Measurements from ENCODE around the gene RYR3.

RYR3 gene

DNA sequence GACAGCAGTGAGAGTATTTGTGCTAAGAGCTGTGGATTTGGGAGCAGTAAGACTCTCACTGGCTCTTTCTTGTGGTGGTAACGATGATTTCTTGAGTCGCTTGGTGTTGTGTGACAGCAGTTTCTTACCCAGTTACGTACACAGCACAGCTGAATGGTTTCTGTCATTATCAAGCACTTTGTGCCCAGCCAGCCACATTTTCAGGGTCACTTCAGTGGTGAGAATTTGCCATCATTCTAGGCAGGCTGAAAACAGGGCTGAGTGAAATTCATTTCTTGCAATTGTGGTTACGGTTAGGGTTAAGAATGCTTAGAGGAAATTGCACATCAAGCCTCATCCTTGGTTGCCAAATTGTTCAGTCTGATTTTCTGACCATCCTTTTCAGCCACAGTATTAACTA, 130.1 kb downstream of the RYR3 start:
- Histone ChIP-seq H3K9me3 (ENCODE audit: control extremely low read depth in 1 of 5, control insufficient read depth in 4 of 5, insufficient read depth in 2 of 5, low read depth in 1 of 5, low read length in 4 of 5) (no peaks in the 10 kb centered on the region), H3K27ac (ENCODE audit: insufficient read depth in 1 of 2, low read depth in 1 of 2, low read length in 2 of 2, poor library complexity in 1 of 2, severe bottlenecking in 2 of 2) (no peak overlapping the region), H3K4me1 (ENCODE audit: control extremely low read depth in 1 of 4, control insufficient read depth in 4 of 4, insufficient read depth in 4 of 4, low read length in 3 of 4) (peaks cover 3 to 45% (median 19%) of the 10 kb centered on the region in 4 experiments), H3K36me3 (ENCODE audit: control insufficient read depth in 4 of 4, insufficient read depth in 4 of 4, low read length in 3 of 4) (no peaks in the 10 kb centered on the region), H3K27me3 (replicated peaks in 2 of 5; ENCODE audit: control insufficient read depth in 4 of 5, insufficient read depth in 5 of 5, low read length in 4 of 5) (peaks cover 0 to 2% (median 0%) of the 10 kb centered on the region in 5 experiments), H3K4me3 (ENCODE audit: control insufficient read depth in 1 of 7, extremely low read depth in 1 of 7, insufficient read depth in 4 of 7, low read depth in 2 of 7, low read length in 6 of 7) (peak overlapping the region in 1 of 7 experiments; percentile 14)
- ChIA-PET POLR2A (no interaction called here), CTCF (interaction anchor here (1.4 to 1.8 kb wide), 2 partner anchors 27 to 67 kb away, joined by 4 to 5 read pairs; no protein-coding TSS in a partner anchor)
- DNase-seq: peak; percentile 21 to 82 (median 75)
- 32% methylated on average over 3 of the region's 4 CpGs for WGBS (ENCODE audit: insufficient coverage)

DNA sequence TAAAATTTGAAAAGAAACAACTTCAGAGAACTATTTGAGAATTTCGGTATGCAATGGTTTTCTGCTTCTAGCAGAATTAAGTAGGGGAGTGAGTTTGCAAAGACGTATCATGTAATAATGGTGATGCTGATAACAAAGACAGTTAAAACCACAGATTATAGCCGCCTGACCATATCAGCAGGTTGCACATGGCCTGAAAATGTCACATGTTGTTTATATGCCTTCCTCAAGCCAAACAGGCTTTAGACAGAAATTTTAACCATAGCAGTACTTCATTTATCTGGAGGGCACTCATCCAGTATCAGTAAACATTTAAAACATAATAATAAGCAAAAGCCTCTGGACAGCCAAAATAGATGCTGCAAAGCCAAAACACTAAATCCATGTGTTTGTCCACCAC, 131.7 kb downstream of the RYR3 start:
- CTCF ChIA-PET: interaction anchor here (0.7 to 1.8 kb wide), 2 partner anchors 68 to 129 kb away, joined by 3 to 5 read pairs; no protein-coding TSS in a partner anchor
- 0% methylated on average over 3 of the region's 3 CpGs for WGBS (ENCODE audit: insufficient coverage)

DNA sequence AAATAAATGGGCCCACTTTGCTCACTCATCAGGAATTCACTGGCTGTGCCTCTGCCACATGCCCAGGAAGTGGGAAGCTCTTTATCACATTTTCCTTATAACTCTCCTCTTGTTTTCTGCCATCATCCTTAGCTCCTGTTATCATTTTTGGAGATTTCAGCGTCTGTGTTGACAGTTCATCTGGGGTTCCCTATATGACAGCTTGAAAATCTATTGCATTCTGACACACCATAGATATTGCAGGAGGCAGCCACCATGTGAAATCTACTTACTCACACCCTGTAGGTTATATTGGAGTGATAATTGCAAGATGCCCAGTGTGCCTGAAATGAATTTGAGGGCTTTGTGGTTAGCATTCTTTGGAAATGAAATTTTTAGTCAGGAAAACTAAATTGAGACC, 132.9 kb downstream of the RYR3 start:
- H3K9me3 ChIP-seq (ENCODE audit: control extremely low read depth in 1 of 5, control insufficient read depth in 4 of 5, insufficient read depth in 2 of 5, low read depth in 1 of 5, low read length in 4 of 5): no peaks in the 10 kb centered on the region
- peak in 2 of 3 donors; percentile 40 to 65 for DNase-seq
- H3K4me1 ChIP-seq (ENCODE audit: control extremely low read depth in 1 of 4, control insufficient read depth in 4 of 4, insufficient read depth in 4 of 4, low read length in 3 of 4): peaks cover 3 to 49% (median 20%) of the 10 kb centered on the region in 4 experiments
- peak overlapping the region in 1 of 2 experiments; percentile 37 for H3K27ac ChIP-seq (ENCODE audit: insufficient read depth in 1 of 2, low read depth in 1 of 2, low read length in 2 of 2, poor library complexity in 1 of 2, severe bottlenecking in 2 of 2)
- H3K4me3 ChIP-seq (ENCODE audit: control insufficient read depth in 1 of 7, extremely low read depth in 1 of 7, insufficient read depth in 4 of 7, low read depth in 2 of 7, low read length in 6 of 7): no peak overlapping the region
- WGBS (ENCODE audit: insufficient coverage): 0% methylated on average over 1 of the region's 1 CpG
- ChIA-PET CTCF (interaction anchor here (1.3 to 2.1 kb wide), 3 partner anchors 15 to 134 kb away, joined by 3 to 6 read pairs (median 5); no protein-coding TSS in a partner anchor), POLR2A (no interaction called here)
- no peaks in the 10 kb centered on the region for H3K36me3 ChIP-seq (ENCODE audit: control insufficient read depth in 4 of 4, insufficient read depth in 4 of 4, low read length in 3 of 4)
- H3K27me3 ChIP-seq (replicated peaks in 2 of 5; ENCODE audit: control insufficient read depth in 4 of 5, insufficient read depth in 5 of 5, low read length in 4 of 5): no peaks in the 10 kb centered on the region

More for the DNA sequence above, 131.7 kb downstream of the RYR3 start:
- H3K27ac ChIP-seq (ENCODE audit: insufficient read depth in 1 of 2, low read depth in 1 of 2, low read length in 2 of 2, poor library complexity in 1 of 2, severe bottlenecking in 2 of 2): peak overlapping the region in 1 of 2 experiments; percentile 47
- no peaks in the 10 kb centered on the region for H3K36me3 ChIP-seq (ENCODE audit: control insufficient read depth in 4 of 4, insufficient read depth in 4 of 4, low read length in 3 of 4)
- no peak overlapping the region for H3K4me3 ChIP-seq (ENCODE audit: control insufficient read depth in 1 of 7, extremely low read depth in 1 of 7, insufficient read depth in 4 of 7, low read depth in 2 of 7, low read length in 6 of 7)
- peaks cover 0 to 2% (median 0%) of the 10 kb centered on the region in 5 experiments for H3K27me3 ChIP-seq (replicated peaks in 2 of 5; ENCODE audit: control insufficient read depth in 4 of 5, insufficient read depth in 5 of 5, low read length in 4 of 5)
- H3K4me1 ChIP-seq (ENCODE audit: control extremely low read depth in 1 of 4, control insufficient read depth in 4 of 4, insufficient read depth in 4 of 4, low read length in 3 of 4): peaks cover 3 to 46% (median 20%) of the 10 kb centered on the region in 4 experiments
- DNase-seq: peak; percentile 88 to 96 (median 92)
- H3K9me3 ChIP-seq (ENCODE audit: control extremely low read depth in 1 of 5, control insufficient read depth in 4 of 5, insufficient read depth in 2 of 5, low read depth in 1 of 5, low read length in 4 of 5): no peaks in the 10 kb centered on the region
- POLR2A ChIA-PET: interaction anchor here (0.5 to 0.6 kb wide), 2 partner anchors 569 to 678 kb away, joined by 3 read pairs; no protein-coding TSS in a partner anchor

DNA sequence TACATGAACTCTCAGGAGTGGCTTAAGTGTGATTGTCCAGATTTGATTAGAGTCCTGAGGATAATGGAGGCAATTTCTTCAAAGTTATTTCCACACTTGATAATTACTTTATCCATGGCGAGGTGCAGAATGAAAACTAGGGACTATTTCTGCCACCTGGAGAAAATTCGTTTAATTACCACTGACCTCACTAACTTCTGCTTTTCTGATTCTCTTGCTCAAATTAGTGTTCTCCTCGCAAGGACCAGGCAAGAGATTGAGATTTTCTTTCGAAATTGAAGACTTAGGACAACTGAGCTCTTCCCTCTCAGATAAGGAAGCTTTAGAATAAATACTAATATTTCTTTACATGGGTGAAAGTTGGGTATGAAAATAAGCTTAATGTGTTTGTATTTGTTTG, 135.2 kb downstream of the RYR3 start:
- POLR2A ChIA-PET: no interaction called here
- CTCF ChIA-PET: interaction anchor here (0.8 to 1.3 kb wide), 2 partner anchors 23 to 136 kb away, joined by 3 to 4 read pairs; partner anchors contain the start of gene RYR3

DNA sequence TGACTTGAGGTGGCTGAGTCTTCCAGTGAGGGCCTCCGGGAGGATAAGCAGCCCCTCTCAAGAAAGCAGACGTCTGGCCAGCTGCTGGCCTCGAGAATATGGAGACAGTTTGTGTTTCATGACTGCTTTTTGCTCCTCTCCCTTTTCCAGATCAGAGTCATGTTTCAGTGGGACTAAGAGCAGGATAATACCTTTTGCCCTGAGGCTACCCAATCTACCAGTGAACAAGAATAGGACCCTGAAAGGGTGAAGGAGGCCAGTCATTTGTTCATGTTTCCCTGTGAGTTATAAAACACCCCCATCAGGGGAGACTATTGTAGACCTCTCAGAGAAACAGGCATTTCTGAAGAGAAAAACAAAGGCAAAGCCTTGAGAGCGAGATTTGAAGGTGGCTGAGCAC, 137.4 kb downstream of the RYR3 start:
- CTCF ChIA-PET: no interaction called here
- Histone ChIP-seq H3K36me3 (ENCODE audit: control insufficient read depth in 4 of 4, insufficient read depth in 4 of 4, low read length in 3 of 4) (no peaks in the 10 kb centered on the region), H3K27me3 (replicated peaks in 2 of 5; ENCODE audit: control insufficient read depth in 4 of 5, insufficient read depth in 5 of 5, low read length in 4 of 5) (no peaks in the 10 kb centered on the region), H3K27ac (ENCODE audit: insufficient read depth in 1 of 2, low read depth in 1 of 2, low read length in 2 of 2, poor library complexity in 1 of 2, severe bottlenecking in 2 of 2) (no peak overlapping the region), H3K4me1 (ENCODE audit: control extremely low read depth in 1 of 4, control insufficient read depth in 4 of 4, insufficient read depth in 4 of 4, low read length in 3 of 4) (peaks cover 0 to 43% (median 17%) of the 10 kb centered on the region in 4 experiments), H3K4me3 (ENCODE audit: control insufficient read depth in 1 of 7, extremely low read depth in 1 of 7, insufficient read depth in 4 of 7, low read depth in 2 of 7, low read length in 6 of 7) (no peak overlapping the region), H3K9me3 (ENCODE audit: control extremely low read depth in 1 of 5, control insufficient read depth in 4 of 5, insufficient read depth in 2 of 5, low read depth in 1 of 5, low read length in 4 of 5) (no peaks in the 10 kb centered on the region)
- POLR2A ChIA-PET: no interaction called here
- 100% methylated on average over 3 of the region's 4 CpGs for WGBS (ENCODE audit: insufficient coverage)
- no peak for DNase-seq

More for the DNA sequence above, 135.2 kb downstream of the RYR3 start:
- H3K9me3 ChIP-seq (ENCODE audit: control extremely low read depth in 1 of 5, control insufficient read depth in 4 of 5, insufficient read depth in 2 of 5, low read depth in 1 of 5, low read length in 4 of 5): no peaks in the 10 kb centered on the region
- H3K27ac ChIP-seq (ENCODE audit: insufficient read depth in 1 of 2, low read depth in 1 of 2, low read length in 2 of 2, poor library complexity in 1 of 2, severe bottlenecking in 2 of 2): no peak overlapping the region
- H3K27me3 ChIP-seq (replicated peaks in 2 of 5; ENCODE audit: control insufficient read depth in 4 of 5, insufficient read depth in 5 of 5, low read length in 4 of 5): no peaks in the 10 kb centered on the region
- WGBS (ENCODE audit: insufficient coverage): 0% methylated on average over 3 of the region's 4 CpGs
- peaks cover 3 to 62% (median 25%) of the 10 kb centered on the region in 4 experiments for H3K4me1 ChIP-seq (ENCODE audit: control extremely low read depth in 1 of 4, control insufficient read depth in 4 of 4, insufficient read depth in 4 of 4, low read length in 3 of 4)
- H3K36me3 ChIP-seq (ENCODE audit: control insufficient read depth in 4 of 4, insufficient read depth in 4 of 4, low read length in 3 of 4): no peaks in the 10 kb centered on the region
- no peak overlapping the region for H3K4me3 ChIP-seq (ENCODE audit: control insufficient read depth in 1 of 7, extremely low read depth in 1 of 7, insufficient read depth in 4 of 7, low read depth in 2 of 7, low read length in 6 of 7)
- DNase-seq: peak; percentile 25 to 61 (median 54)

DNA sequence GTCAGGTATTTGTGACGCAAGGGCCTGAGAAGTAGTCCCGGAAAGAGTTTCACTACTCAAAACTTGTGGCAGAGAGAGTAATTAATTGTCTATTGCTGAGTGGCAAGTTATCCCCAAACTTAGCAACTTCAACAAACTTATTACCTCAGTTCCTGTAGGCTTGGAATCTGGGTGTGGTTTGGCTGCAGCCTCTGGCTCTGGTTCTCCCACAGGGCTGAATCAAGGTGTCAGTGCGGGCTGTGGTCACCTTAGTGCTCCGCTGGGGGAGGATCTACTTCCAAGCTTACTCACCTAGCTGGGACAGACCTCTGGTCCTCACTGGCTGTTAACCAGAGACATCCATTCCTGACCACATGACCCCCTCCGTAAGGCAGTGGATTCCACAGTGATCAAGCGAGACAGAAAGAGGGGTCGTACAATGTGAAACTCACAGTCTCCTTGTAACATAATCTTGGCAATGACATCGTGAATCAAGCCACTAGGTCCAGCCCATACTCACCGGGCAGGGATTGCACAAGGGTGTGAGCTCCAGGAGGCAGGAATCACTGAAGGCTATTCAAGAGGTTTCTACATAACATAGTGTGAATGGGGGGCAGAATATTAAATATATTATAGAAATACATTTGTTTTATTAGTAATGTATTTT, 138.3 kb downstream of the RYR3 start:
- H3K27ac ChIP-seq (ENCODE audit: insufficient read depth in 1 of 2, low read depth in 1 of 2, low read length in 2 of 2, poor library complexity in 1 of 2, severe bottlenecking in 2 of 2): no peak overlapping the region
- H3K36me3 ChIP-seq (ENCODE audit: control insufficient read depth in 4 of 4, insufficient read depth in 4 of 4, low read length in 3 of 4): no peaks in the 10 kb centered on the region
- no peak overlapping the region for H3K4me3 ChIP-seq (ENCODE audit: control insufficient read depth in 1 of 7, extremely low read depth in 1 of 7, insufficient read depth in 4 of 7, low read depth in 2 of 7, low read length in 6 of 7)
- POLR2A ChIA-PET: no interaction called here
- peaks cover 0 to 35% (median 11%) of the 10 kb centered on the region in 4 experiments for H3K4me1 ChIP-seq (ENCODE audit: control extremely low read depth in 1 of 4, control insufficient read depth in 4 of 4, insufficient read depth in 4 of 4, low read length in 3 of 4)
- no peaks in the 10 kb centered on the region for H3K27me3 ChIP-seq (replicated peaks in 2 of 5; ENCODE audit: control insufficient read depth in 4 of 5, insufficient read depth in 5 of 5, low read length in 4 of 5)
- H3K9me3 ChIP-seq (ENCODE audit: control extremely low read depth in 1 of 5, control insufficient read depth in 4 of 5, insufficient read depth in 2 of 5, low read depth in 1 of 5, low read length in 4 of 5): no peaks in the 10 kb centered on the region
- DNase-seq: no peak
- CTCF ChIA-PET: no interaction called here
- WGBS (ENCODE audit: insufficient coverage): 97% methylated on average over 4 of the region's 9 CpGs

DNA sequence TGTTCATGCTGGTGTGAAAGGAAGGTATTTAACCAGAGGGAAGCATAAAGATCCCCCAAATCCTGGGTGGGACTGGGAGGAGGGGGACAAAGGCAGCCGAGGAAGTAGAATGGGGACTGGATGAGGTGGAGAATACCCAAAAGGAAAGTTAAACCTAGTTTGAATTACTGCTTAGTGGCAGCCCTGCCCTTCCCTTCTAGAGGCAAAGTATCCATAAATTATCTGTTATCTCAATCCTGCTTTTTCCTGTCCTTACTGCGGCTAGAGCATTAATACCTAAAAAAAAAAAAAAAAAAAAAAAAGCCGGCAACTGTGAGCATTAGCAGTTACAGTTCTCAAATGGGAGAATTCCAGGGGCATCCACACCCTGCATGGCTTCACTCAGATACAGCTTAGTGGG, 139.0 kb downstream of the RYR3 start:
- no peaks in the 10 kb centered on the region for H3K36me3 ChIP-seq (ENCODE audit: control insufficient read depth in 4 of 4, insufficient read depth in 4 of 4, low read length in 3 of 4)
- DNase-seq: peak; percentile 14 to 67 (median 54)
- no peaks in the 10 kb centered on the region for H3K27me3 ChIP-seq (replicated peaks in 2 of 5; ENCODE audit: control insufficient read depth in 4 of 5, insufficient read depth in 5 of 5, low read length in 4 of 5)
- peak overlapping the region in 2 of 7 experiments; percentile 3 to 6 for H3K4me3 ChIP-seq (ENCODE audit: control insufficient read depth in 1 of 7, extremely low read depth in 1 of 7, insufficient read depth in 4 of 7, low read depth in 2 of 7, low read length in 6 of 7)
- peaks cover 0 to 30% (median 11%) of the 10 kb centered on the region in 4 experiments for H3K4me1 ChIP-seq (ENCODE audit: control extremely low read depth in 1 of 4, control insufficient read depth in 4 of 4, insufficient read depth in 4 of 4, low read length in 3 of 4)
- ChIA-PET POLR2A (no interaction called here), CTCF (interaction anchor here (1.3 kb wide), 1 partner anchor 15 kb away, joined by 3 read pairs; no protein-coding TSS in a partner anchor)
- H3K27ac ChIP-seq (ENCODE audit: insufficient read depth in 1 of 2, low read depth in 1 of 2, low read length in 2 of 2, poor library complexity in 1 of 2, severe bottlenecking in 2 of 2): no peak overlapping the region
- no peaks in the 10 kb centered on the region for H3K9me3 ChIP-seq (ENCODE audit: control extremely low read depth in 1 of 5, control insufficient read depth in 4 of 5, insufficient read depth in 2 of 5, low read depth in 1 of 5, low read length in 4 of 5)
- no CpG with 5 or more reads among the region's 3 CpGs for WGBS (ENCODE audit: insufficient coverage)
